K562 treated with DMSO at 1 percent for 4 hours (cell line): ENCODE measurements around the gene VAMP3. TPM values are rescaled to one million over a fixed set of nuclear protein-coding genes. Genes with fewer than 3 reads are reported as not detected.

ENCODE experiments used
- total RNA-seq: library from RNA; unstranded; fragments of 300-600 nt; gene quantifications from 2 replicates; pipeline ENCODE4 v1.2.3, GENCODE V29; 2022; ENCODE audit not compliant: insufficient read depth

Gene VAMP3
- 37.4 and 41.4 TPM in 2 replicates for total RNA-seq

GRCh38 chr1:7770997-7771822 is at the start of gene VAMP3:
Gene VAMP3 (plus strand): TSS chr1:7771296. CDS start chr1:7771384, 88 bp downstream.

GRCh38 chr1:7783826-7784491 is 12.9 kb downstream of the VAMP3 start, which contains the start of gene PER3:
Gene PER3 (plus strand): TSS chr1:7784291. CDS start chr1:7784878, 587 bp downstream.

Other genes starting within 250 kb of the VAMP3 start
- 4.1 and 6.1 TPM in 2 replicates for gene PER3, start 13.0 kb downstream of the VAMP3 start, total RNA-seq
- gene UTS2, start 81.8 kb downstream of the VAMP3 start, total RNA-seq = not detected in 2 replicates
- gene TNFRSF9, start 169.5 kb downstream of the VAMP3 start, total RNA-seq = 1.0 and 1.2 TPM in 2 replicates
- 335 and 363 TPM in 2 replicates for gene PARK7, start 190.4 kb downstream of the VAMP3 start, total RNA-seq